GM18508 (cell line): ENCODE results near the gene CA10.

Experiments used
- ATAC-seq: cut with Tn5 transposase; IDR thresholded peaks from one replicate; pipeline ENCODE4 v1.9.1; 2021; ENCODE audit warnings: moderate number of reproducible peaks; ENCODE audit not compliant: insufficient read depth, unreplicated experiment

The CA10 gene

DNA sequence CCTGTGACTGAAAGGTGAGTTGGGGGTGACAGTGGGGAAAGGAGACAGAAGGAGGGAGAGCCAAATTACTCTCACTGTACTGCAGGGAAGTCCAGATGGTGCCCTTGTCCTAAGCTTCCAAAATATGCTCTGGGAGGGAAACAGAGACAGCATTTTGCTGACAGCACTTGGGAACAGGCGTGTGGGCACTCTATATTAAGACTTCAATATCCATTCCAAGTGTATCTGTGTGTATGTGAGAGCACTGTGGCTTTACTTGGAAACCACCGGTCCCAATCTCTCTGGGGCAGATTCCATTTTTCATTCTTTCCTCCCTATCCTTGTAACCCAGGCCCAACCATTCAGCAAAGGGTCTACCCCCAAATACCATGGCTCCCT, 490.8 kb downstream of the CA10 start:
- no peak for ATAC-seq

DNA sequence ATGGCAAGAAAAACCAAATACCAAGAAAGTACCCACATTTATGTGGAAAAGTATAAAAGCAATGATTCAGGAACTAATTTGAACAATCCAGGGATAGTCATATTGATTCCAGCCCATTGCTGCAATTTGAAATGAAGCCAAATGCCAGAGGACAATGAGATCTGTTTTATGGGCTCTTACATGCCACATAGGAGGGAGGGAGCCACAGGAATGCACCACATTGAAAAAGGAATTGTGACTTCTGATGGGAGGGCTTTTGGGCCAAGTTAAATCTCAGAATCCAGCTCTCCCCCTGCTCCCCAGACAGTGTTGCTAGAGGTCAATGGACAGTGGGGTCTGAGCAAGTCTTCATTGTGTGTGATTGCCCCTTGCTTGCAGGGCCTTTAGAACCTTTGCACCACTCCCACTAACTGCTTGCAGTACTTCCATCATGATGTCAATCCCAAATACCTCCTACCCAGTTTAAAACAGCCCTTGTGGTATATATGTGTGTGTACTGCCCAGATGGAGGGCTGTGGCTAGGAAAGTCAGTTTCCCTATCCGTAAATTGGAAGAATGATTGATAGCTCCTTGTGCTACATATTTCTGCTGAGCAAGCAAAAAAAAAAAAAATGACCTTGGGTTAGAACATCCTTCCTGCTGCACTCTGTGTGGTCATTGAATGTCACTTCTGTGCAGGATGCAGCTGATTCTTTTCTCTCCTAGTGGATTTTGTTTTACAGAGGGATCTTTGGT, 491.4 kb downstream of the CA10 start:
- no peak for ATAC-seq

GRCh38 chr17:51662204-51663056, 496.1 kb downstream of the CA10 start:
- ATAC-seq: no peak

DNA sequence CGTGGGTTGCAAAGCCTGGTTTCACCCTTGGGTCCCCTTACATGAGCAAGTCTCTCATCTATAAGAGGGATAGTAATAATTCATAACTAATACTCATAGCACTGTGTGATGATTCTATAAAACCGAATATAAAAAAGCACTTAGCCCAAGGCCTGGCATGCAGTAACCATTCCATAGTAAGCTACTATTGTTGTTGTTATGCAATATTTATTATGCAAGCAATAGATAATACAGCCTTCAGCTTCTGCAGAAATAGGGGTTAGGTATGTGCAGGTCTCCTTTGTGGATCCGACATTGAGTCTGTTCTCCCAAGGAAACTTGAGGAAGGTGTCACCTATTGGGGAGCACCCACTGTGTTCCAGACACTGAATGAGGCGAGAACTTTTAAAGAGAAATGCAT, 497.1 kb downstream of the CA10 start:
- ATAC-seq: no peak

- ATAC-seq: no peak
These were observed 498.2 kb downstream of the CA10 start for GRCh38 chr17:51660266-51660665.

DNA sequence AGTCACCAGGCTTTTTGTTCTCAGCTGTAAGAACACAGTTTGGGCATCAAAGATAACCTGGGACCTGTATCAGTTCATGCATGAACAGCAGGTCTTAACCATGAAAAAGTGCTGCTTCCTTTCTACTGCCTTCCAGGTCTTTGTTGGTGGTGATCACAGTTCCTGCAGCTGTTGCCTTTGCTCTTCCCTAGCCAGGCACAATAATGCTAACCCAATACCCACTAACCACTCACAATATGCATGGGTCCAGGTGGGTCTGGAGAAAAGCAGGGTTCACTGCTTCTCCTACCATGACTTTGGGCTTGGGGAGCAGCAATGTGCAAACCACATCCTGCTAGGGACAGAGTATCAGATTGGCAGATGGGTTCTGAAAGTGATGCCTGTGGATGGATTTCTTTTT, 501.3 kb downstream of the CA10 start:
- no peak for ATAC-seq

DNA sequence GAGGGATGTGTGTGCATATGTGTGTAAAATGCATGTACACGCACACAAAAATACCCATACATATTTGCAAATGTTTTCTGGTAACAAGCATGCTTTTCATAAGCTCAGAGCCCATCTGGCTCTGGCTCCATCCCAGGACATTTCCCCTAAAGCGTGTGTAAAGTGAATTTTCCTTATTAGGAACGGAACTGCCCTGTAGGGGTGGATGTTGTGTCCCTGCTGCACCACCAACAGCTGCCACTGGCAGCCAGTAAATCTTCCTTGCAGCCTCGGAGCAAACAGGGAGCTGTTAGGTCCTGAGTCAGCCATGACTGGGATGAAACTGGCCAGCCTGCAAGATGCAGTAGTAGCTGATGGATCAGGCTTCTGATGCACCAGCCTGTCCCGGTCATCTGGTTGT, 504.6 kb downstream of the CA10 start:
- ATAC-seq: no peak

GRCh38 chr17:51652529-51652928, 506.0 kb downstream of the CA10 start:
- ATAC-seq: no peak

DNA sequence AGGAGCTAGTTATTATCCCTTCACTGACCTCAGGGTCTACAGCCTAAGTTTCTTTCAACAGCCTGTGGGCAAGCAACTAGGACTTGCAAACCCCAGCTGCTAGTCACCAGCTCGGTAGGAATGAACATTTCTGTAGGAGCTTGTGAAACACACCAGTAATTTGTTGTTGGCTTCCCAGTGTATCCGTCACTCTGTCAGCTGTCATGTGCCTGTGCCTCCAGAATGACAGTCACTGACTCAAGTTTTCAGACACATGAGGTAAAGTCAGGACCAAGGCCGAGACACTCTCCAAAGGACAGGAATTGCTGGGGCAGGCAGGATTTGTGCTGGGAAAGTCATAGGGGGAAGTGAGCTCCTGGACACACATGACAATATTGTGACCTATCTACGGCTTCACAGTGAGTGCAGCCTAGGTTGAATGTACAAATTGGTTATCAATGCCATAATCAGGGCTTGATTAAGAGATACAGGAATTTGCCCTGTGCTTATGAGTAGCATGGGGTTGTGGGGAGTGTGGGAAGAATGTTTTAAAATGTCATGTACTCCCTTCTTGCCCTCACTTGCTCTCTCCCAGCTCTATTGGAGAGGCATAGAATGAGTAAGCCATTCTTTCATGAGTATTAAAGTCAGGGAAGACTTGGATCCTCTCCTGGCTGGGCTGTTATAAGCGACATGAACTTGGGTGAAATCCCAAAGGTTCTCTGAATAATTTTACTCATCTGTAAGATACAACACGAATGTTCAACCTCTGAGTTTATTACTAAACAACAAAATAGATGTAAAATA, 506.8 kb downstream of the CA10 start:
- ATAC-seq: no peak

- no peak for ATAC-seq
These were observed 507.7 kb downstream of the CA10 start for GRCh38 chr17:51650772-51651171.

DNA sequence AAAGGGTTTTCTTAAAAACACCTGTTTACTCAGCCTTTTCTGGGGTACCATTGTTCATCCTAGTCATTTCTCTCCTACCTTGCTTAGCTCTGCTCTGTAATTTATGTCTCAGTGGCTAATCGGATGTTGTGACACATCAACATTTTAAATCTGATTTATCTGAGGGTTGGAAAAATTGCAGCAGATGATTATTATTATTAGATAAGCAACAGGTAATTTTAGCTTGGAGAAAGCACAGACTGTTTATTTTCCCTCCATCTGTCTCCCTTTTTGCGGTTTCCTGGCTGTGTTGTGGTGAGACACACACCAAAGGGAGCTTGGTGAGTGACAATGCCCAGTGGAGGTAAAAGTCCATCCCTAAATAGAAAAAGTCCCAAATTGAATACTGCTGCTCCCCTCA, 508.3 kb downstream of the CA10 start:
- ATAC-seq: no peak

DNA sequence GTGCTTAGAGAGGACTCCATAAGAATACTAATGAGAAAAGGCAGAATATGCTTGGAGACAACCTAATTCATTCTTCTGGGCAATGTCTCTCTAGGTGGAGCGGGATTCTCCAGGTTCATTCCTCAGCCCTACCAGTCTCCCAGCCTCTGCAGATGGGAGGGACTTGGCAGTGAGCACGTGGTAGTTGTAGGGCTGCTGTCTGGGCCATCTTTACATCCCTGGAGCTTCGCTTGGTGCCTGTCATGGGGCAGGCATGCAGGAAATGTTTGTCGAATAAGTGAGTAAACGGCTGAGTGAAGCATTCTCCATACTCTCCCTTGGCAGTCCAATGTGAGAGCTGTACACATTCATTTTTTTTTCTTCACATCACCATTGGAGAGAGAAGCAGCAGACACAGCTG, 510.7 kb downstream of the CA10 start:
- ATAC-seq: no peak

DNA sequence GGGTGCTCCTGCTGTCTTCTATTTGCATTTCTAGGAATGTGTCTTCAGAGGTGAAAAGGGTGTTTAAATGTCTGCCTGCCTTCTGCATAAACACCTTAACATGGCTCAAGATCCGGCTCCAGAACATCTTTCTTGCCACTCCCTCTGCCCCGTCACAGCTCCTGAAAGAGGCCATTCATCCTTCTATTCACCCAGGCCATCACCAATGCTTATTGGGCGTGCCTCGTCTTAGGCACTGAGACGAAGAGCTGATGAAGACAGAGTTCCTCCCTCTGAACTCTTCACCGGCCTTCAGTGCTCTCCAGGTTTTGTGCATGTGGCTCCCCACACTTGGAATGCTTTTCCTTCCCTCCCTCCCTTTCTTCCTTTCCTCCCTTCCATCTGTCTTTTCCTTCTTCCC, 511.4 kb downstream of the CA10 start:
- no peak for ATAC-seq

GRCh38 chr17:51646539-51646938, 512.0 kb downstream of the CA10 start:
- ATAC-seq: no peak

- ATAC-seq: no peak
These were observed 513.5 kb downstream of the CA10 start for GRCh38 chr17:51645056-51645455.

- no peak for ATAC-seq
These were observed 514.6 kb downstream of the CA10 start for GRCh38 chr17:51643702-51644490.

DNA sequence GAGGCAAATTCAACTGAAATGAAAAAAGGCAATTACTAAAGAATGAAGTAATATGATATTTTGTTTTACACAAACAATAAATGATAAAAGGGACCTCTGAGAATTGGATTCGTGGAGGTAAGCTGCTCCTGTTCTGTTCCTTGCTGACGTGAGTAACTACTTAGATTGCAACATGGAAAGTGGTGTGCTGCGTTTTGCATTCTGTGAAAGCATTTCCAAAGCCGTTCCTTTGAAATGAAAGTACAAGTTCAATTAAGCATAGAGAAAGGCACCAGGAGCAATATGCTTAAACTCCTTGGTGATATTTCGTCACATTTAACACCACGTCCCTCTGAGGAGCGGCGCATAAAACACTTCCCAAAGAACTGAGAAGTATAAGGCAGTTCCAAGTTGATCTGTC, 516.5 kb downstream of the CA10 start:
- no peak for ATAC-seq

DNA sequence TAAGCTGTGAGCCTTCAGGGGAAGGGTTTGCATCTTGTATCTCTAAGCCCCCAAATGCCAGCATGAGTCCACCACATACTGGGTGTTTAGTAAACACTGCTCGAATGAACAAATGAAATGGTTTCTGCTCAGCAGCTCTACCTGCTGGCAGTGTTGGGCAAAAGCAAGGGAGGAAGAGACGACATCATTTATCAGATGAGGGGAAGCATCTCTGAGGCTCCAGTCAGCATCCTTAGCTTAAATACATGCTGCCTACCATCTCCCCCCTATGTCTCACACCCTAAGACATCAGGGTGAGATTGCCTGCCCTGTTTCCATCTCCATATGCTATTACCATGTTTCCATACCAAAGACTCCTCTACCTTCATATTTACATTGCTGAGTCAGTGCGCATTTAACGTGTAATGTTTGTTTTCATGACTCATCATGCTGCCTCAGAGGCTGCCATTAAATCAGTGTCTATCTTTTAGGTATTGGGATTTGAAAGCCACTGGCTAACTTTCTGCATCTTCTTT, 518.3 kb downstream of the CA10 start:
- ATAC-seq: no peak

GRCh38 chr17:51638971-51639370, 519.5 kb downstream of the CA10 start:
- ATAC-seq: no peak

GRCh38 chr17:51636291-51636690, 522.2 kb downstream of the CA10 start:
- ATAC-seq: no peak
